Natural killer cell (primary cell): ENCODE data around the gene SLC25A38. TPM values are rescaled to one million over a fixed set of nuclear protein-coding genes. Genes with fewer than 3 reads are reported as not detected.

Source experiments
- ATAC-seq, 3 donors: fragments of 150-1000 bp in 2 of 3; fragments of 200-7000 bp in 1 of 3; cut with Tn5 transposase; 1 replicate in 1 of 3; 2 replicates in 2 of 3; pipeline ENCODE4 v1.10.0; 2021; ENCODE audit warnings: mild to moderate bottlenecking in 2 of 3, moderate library complexity in 2 of 3
- DNase-seq, 2 donors: peaks; one replicate each; pipeline versions ENCODE4 v3.0.0 to v3.0.0-alpha.2; 2013 to 2021; ENCODE audit warnings: mixed read lengths in 1 of 2
- H3K27ac ChIP-seq: one replicate; pipeline ENCODE4 v1.5.1; 2013; ENCODE audit warnings: mild to moderate bottlenecking, low read length
- H3K27me3 ChIP-seq: one replicate; pipeline ENCODE4 v1.6.1; 2013; ENCODE audit warnings: low read length; ENCODE audit not compliant: control insufficient read depth, insufficient read depth
- H3K36me3 ChIP-seq: one replicate; pipeline ENCODE4 v1.6.1; 2013; ENCODE audit warnings: low read length; ENCODE audit not compliant: control insufficient read depth, insufficient read depth
- H3K4me1 ChIP-seq: one replicate; pipeline ENCODE4 v1.6.1; 2013; ENCODE audit warnings: low read length; ENCODE audit not compliant: control insufficient read depth, insufficient read depth
- H3K4me3 ChIP-seq: one replicate; pipeline ENCODE4 v1.5.1; 2013; ENCODE audit warnings: low read length
- H3K9me3 ChIP-seq: one replicate; pipeline ENCODE4 v1.6.1; 2013; ENCODE audit warnings: low read length; ENCODE audit not compliant: control insufficient read depth, insufficient read depth
- H3K27ac Mint-ChIP-seq, 2 donors: one replicate each; pipeline ENCODE4 v1.8.0; 2022; ENCODE audit warnings: mild to moderate bottlenecking in 2 of 2, mixed read lengths in 2 of 2, moderate library complexity in 1 of 2
- H3K27me3 Mint-ChIP-seq, 2 donors: one replicate each; pipeline ENCODE4 v1.8.0; 2022; ENCODE audit warnings: low read depth in 2 of 2, mixed read lengths in 2 of 2
- H3K36me3 Mint-ChIP-seq: one replicate; pipeline ENCODE4 v1.8.0; 2022; ENCODE audit warnings: mixed read lengths
- H3K4me1 Mint-ChIP-seq, 2 donors: one replicate each; pipeline ENCODE4 v1.8.0; 2022; ENCODE audit warnings: mixed read lengths in 2 of 2
- H3K4me3 Mint-ChIP-seq: one replicate; pipeline ENCODE4 v1.8.0; 2022; ENCODE audit warnings: mild to moderate bottlenecking, moderate library complexity, mixed read lengths
- H3K9me3 Mint-ChIP-seq, 2 donors: one replicate each; pipeline ENCODE4 v1.8.0; 2022; ENCODE audit warnings: mixed read lengths in 2 of 2
- WGBS: methylation state at CpG from one replicate; pipeline ENCODE4 v1.1.7; 2013; ENCODE audit warnings: missing lambda C conversion rate; ENCODE audit not compliant: insufficient coverage; 5-methylcytosine and 5-hydroxymethylcytosine counted together
- intact Hi-C: fragments of 100-400 bp; cut with micrococcal nuclease; formaldehyde crosslinking; loops from one replicate; pipeline ENCODE4 v1.14.2; 2022
- total RNA-seq, 4 donors: library from RNA; stranded (reverse); fragments of 120-200 nt in 1 of 4; gene quantifications; one replicate each; pipeline versions ENCODE4 v1.2.3 to v1.2.4, GENCODE V29; 2013 to 2022
- TF ChIP-seq, protein P1 (sequence below): fragments of 200-600 bp; IDR thresholded peaks from one replicate; pipeline ENCODE4 v1.8.0; 2022; ENCODE audit warnings: antibody characterized with exemption

The SLC25A38 gene
- total RNA-seq, 3 donors from 2014 or later (not counting 1 experiment from before 2014, with no cell fraction given), result 40.0 to 44.7 (median 41.7) TPM

GRCh38 chr3:39358333-39358732 is 24.8 kb upstream of the SLC25A38 start:
- Histone ChIP-seq H3K27ac (no peak overlapping the region), H3K4me3 (no peak overlapping the region), H3K27me3 (no peaks in the 10 kb centered on the region), H3K4me1 (peaks cover 45% of the 10 kb centered on the region), H3K36me3 (no peaks in the 10 kb centered on the region), H3K9me3 (no peaks in the 10 kb centered on the region)
- peaks cover 47 to 64% of the 10 kb centered on the region in 2 donors for H3K4me1 Mint-ChIP-seq
- intact Hi-C loops, result no loop called here
- peaks cover 0 to 3% of the 10 kb centered on the region in 2 donors for H3K27me3 Mint-ChIP-seq
- H3K36me3 Mint-ChIP-seq, result no peaks in the 10 kb centered on the region
- WGBS, result 32% methylated on average over 3 of the region's 3 CpGs
- TF ChIP-seq, protein P1, sequence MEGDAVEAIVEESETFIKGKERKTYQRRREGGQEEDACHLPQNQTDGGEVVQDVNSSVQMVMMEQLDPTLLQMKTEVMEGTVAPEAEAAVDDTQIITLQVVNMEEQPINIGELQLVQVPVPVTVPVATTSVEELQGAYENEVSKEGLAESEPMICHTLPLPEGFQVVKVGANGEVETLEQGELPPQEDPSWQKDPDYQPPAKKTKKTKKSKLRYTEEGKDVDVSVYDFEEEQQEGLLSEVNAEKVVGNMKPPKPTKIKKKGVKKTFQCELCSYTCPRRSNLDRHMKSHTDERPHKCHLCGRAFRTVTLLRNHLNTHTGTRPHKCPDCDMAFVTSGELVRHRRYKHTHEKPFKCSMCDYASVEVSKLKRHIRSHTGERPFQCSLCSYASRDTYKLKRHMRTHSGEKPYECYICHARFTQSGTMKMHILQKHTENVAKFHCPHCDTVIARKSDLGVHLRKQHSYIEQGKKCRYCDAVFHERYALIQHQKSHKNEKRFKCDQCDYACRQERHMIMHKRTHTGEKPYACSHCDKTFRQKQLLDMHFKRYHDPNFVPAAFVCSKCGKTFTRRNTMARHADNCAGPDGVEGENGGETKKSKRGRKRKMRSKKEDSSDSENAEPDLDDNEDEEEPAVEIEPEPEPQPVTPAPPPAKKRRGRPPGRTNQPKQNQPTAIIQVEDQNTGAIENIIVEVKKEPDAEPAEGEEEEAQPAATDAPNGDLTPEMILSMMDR, result no peak
- H3K9me3 Mint-ChIP-seq, result no peaks in the 10 kb centered on the region
- ATAC-seq (no peak), DNase-seq (peak in 1 of 2 donors; percentile 50)
- H3K27ac Mint-ChIP-seq, result peak overlapping the region; percentile 32 to 34
- peak overlapping the region; percentile 70 for H3K4me3 Mint-ChIP-seq

DNA sequence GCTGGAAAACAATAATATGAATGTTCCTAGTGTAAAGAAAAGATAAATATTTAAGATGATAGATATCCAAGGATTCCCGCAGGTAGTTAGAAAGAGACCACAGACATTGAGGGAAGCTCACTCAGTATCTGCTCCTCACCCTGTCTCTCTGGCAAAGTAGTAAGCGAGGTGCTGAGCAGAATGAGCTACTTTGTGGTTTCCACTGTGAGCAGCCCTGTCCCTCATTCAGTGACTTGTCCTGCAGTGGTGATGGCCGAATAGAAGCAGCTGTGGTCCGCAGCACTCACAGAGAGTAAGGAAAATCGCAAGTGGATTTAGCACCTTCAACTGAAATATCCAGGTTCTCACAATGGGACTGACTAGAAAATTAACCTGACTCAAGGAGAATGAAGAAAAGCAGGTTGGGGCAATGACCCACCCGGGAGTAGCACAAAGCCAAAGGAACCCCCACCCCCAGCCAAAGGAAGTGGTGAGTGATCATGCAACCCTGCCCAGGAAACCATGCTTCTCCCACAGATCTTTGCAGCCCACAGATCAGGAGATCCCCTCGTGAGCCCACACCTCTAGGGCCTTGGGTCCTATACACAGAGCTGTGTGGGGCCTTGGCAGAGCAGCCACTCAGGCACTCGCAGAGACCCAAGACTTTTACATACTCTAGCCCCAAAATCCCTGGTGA is 21.8 kb upstream of the SLC25A38 start:
- ATAC-seq (peak; percentile 83 to 93 (median 90)), DNase-seq (peak; percentile 46 to 72)
- H3K27me3 Mint-ChIP-seq, result no peaks in the 10 kb centered on the region
- peak overlapping the region; percentile 78 for H3K4me3 Mint-ChIP-seq
- H3K9me3 Mint-ChIP-seq, result no peaks in the 10 kb centered on the region
- TF ChIP-seq, protein P1, result no peak
- Histone ChIP-seq H3K4me3 (peak overlapping the region; percentile 19), H3K9me3 (no peaks in the 10 kb centered on the region), H3K27ac (peak overlapping the region; percentile 90), H3K4me1 (peaks cover 45% of the 10 kb centered on the region), H3K27me3 (no peaks in the 10 kb centered on the region), H3K36me3 (no peaks in the 10 kb centered on the region)
- 10% methylated on average over 8 of the region's 8 CpGs for WGBS
- H3K27ac Mint-ChIP-seq, result peak overlapping the region; percentile 69 to 90
- H3K4me1 Mint-ChIP-seq, result peaks cover 51 to 68% of the 10 kb centered on the region in 2 donors
- no peaks in the 10 kb centered on the region for H3K36me3 Mint-ChIP-seq
- intact Hi-C loops, result no loop called here

DNA sequence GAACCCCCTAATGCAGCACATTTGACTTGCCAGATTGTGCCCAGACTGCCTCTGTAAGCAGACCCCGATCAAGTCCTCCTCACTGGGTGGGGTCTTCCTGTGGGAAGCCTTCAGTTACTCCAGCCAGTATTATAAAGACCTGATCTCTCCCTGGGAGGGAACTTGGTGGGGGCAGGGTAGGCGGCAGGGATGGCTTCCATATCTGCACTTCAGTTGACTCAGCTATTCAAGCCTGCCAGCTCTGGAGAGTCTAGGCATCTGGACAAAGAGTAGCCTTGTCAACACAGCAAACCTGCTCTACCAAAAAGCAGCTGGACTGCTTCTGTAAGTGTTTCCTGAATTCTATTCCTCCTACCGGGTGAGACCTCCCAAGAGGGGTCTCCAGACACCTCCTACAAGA is 21.0 kb upstream of the SLC25A38 start:
- 57% methylated on average over 3 of the region's 3 CpGs for WGBS
- peak overlapping the region; percentile 78 for H3K4me3 Mint-ChIP-seq
- Histone ChIP-seq H3K27me3 (no peaks in the 10 kb centered on the region), H3K27ac (peak overlapping the region; percentile 90), H3K36me3 (no peaks in the 10 kb centered on the region), H3K9me3 (no peaks in the 10 kb centered on the region), H3K4me3 (no peak overlapping the region), H3K4me1 (peaks cover 45% of the 10 kb centered on the region)
- ATAC-seq (no peak), DNase-seq (no peak)
- peak overlapping the region; percentile 69 to 90 for H3K27ac Mint-ChIP-seq
- no peaks in the 10 kb centered on the region for H3K9me3 Mint-ChIP-seq
- TF ChIP-seq, protein P1, result no peak
- peaks cover 48 to 64% of the 10 kb centered on the region in 2 donors for H3K4me1 Mint-ChIP-seq
- intact Hi-C loops, result no loop called here
- H3K27me3 Mint-ChIP-seq, result no peaks in the 10 kb centered on the region
- no peaks in the 10 kb centered on the region for H3K36me3 Mint-ChIP-seq
